Measurements from ENCODE around the gene FIG4.

DNA sequence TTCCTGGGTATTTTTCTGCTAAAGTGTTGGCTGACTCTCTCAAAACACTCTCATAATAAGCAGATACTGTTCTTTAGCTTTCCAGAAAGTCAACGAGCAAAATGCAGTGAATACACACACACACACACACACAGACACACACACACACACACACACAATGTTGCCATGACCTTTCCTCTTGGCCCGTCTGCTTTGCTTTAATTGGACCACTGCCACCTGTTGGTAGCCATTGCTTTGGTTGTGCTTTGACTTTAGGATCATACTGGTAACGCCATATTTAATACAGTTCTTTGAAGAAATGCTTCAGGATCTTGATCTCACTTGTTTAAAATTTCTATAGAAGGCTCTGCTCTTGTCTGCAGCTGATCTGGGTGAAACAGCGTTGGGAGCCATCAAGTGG lies 4.4 kb downstream of the FIG4 start:
- TF ChIP-seq, protein P1, sequence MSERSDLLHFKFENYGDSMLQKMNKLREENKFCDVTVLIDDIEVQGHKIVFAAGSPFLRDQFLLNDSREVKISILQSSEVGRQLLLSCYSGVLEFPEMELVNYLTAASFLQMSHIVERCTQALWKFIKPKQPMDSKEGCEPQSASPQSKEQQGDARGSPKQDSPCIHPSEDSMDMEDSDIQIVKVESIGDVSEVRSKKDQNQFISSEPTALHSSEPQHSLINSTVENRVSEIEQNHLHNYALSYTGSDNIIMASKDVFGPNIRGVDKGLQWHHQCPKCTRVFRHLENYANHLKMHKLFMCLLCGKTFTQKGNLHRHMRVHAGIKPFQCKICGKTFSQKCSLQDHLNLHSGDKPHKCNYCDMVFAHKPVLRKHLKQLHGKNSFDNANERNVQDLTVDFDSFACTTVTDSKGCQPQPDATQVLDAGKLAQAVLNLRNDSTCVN (CRISPR knock-in tag; IDR thresholded peaks at IDR 0.05; ENCODE audit: borderline replicate concordance): no peak
- TF ChIP-seq ATF7 (IDR thresholded peaks at IDR 0.05): no peak
- no peak for TF ChIP-seq ATF7 (CRISPR knock-in tag; IDR thresholded peaks at IDR 0.05)
- TF ChIP-seq, protein P2, sequence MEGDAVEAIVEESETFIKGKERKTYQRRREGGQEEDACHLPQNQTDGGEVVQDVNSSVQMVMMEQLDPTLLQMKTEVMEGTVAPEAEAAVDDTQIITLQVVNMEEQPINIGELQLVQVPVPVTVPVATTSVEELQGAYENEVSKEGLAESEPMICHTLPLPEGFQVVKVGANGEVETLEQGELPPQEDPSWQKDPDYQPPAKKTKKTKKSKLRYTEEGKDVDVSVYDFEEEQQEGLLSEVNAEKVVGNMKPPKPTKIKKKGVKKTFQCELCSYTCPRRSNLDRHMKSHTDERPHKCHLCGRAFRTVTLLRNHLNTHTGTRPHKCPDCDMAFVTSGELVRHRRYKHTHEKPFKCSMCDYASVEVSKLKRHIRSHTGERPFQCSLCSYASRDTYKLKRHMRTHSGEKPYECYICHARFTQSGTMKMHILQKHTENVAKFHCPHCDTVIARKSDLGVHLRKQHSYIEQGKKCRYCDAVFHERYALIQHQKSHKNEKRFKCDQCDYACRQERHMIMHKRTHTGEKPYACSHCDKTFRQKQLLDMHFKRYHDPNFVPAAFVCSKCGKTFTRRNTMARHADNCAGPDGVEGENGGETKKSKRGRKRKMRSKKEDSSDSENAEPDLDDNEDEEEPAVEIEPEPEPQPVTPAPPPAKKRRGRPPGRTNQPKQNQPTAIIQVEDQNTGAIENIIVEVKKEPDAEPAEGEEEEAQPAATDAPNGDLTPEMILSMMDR (CRISPR knock-in tag; IDR thresholded peaks at IDR 0.05): peak; percentile 56
- TF ChIP-seq, protein P3, sequence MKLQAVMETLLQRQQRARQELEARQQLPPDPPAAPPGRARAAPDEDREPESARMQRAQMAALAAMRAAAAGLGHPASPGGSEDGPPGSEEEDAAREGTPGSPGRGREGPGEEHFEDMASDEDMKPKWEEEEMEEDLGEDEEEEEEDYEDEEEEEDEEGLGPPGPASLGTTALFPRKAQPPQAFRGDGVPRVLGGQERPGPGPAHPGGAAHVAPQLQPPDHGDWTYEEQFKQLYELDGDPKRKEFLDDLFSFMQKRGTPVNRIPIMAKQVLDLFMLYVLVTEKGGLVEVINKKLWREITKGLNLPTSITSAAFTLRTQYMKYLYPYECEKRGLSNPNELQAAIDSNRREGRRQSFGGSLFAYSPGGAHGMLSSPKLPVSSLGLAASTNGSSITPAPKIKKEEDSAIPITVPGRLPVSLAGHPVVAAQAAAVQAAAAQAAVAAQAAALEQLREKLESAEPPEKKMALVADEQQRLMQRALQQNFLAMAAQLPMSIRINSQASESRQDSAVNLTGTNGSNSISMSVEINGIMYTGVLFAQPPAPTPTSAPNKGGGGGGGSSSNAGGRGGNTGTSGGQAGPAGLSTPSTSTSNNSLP (IDR thresholded peaks at IDR 0.05; ENCODE audit: low read depth, low read length): 0 out of 2 replicates have a peak, but pooled peaks have one; percentile 31
- no peak for TF ChIP-seq TAF1 (CRISPR knock-in tag; IDR thresholded peaks at IDR 0.05)
- TF ChIP-seq, protein P4, sequence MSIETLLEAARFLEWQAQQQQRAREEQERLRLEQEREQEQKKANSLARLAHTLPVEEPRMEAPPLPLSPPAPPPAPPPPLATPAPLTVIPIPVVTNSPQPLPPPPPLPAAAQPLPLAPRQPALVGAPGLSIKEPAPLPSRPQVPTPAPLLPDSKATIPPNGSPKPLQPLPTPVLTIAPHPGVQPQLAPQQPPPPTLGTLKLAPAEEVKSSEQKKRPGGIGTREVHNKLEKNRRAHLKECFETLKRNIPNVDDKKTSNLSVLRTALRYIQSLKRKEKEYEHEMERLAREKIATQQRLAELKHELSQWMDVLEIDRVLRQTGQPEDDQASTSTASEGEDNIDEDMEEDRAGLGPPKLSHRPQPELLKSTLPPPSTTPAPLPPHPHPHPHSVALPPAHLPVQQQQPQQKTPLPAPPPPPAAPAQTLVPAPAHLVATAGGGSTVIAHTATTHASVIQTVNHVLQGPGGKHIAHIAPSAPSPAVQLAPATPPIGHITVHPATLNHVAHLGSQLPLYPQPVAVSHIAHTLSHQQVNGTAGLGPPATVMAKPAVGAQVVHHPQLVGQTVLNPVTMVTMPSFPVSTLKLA (IDR thresholded peaks at IDR 0.05): no peak
- no peak for TF ChIP-seq GLI4 (CRISPR knock-in tag; IDR thresholded peaks at IDR 0.05; ENCODE audit: borderline replicate concordance)
- TF ChIP-seq ZNF512 (CRISPR knock-in tag; IDR thresholded peaks at IDR 0.05): no peak
- TF ChIP-seq MXD3 (CRISPR knock-in tag; IDR thresholded peaks at IDR 0.05): no peak
- no peak for TF ChIP-seq ZFP82 (CRISPR knock-in tag; IDR thresholded peaks at IDR 0.05; ENCODE audit: borderline replicate concordance)
- TF ChIP-seq RFXANK (CRISPR knock-in tag; IDR thresholded peaks at IDR 0.05): no peak

Data from HepG2 (cell line).